Measurements from ENCODE around the gene REPS1.

The REPS1 gene

GRCh38 chr6:138914701-138915100 lies 73.4 kb downstream of the REPS1 start:
- no peak for DNase-seq

- DNase-seq = no peak
Observed at GRCh38 chr6:138912308-138912707, 75.7 kb downstream of the REPS1 start.

GRCh38 chr6:138909975-138910374 lies 78.1 kb downstream of the REPS1 start:
- no peak for DNase-seq

- no peak for DNase-seq
Observed at GRCh38 chr6:138909511-138909910, 78.5 kb downstream of the REPS1 start.

DNA sequence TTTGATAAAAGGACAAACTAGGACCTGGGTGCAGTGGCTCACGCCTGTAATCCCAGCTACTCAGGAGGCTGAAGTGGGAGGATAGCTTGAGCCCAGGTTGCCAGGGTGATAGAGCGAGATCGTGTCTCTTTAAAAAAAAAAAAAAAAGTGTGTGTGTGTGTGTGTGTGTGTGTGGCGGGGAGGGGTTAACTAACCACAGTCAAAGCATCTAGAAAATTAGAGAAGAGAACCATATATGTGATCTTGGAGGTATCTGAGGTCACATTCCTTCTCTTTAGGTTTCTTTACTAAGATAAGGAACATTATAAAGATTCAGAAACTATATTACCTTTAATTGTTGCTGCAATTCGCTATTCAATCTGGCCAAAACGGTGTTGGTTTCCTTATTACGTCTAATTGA lies 80.9 kb downstream of the REPS1 start:
- no peak for DNase-seq

DNA sequence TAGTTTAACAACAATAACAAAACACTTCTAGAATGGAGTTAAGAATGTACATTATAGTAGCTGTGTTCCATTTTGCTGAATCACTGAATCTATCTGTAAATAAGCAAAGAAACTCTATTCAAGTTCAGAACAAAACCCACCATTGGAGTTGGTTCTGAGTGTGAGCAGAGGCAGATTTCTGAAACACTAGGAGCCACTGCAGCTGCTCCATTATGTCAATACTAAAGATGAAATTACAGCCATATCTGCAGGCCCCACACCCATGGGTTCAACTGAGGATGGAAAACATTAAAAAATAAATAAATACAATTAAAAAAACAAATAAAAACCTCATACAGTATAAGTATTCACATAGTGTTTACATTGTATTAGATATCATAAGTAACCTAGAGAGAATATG lies 91.0 kb downstream of the REPS1 start:
- DNase-seq = no peak

GRCh38 chr6:138896104-138896756 lies 91.8 kb downstream of the REPS1 start:
- DNase-seq = no peak

DNA sequence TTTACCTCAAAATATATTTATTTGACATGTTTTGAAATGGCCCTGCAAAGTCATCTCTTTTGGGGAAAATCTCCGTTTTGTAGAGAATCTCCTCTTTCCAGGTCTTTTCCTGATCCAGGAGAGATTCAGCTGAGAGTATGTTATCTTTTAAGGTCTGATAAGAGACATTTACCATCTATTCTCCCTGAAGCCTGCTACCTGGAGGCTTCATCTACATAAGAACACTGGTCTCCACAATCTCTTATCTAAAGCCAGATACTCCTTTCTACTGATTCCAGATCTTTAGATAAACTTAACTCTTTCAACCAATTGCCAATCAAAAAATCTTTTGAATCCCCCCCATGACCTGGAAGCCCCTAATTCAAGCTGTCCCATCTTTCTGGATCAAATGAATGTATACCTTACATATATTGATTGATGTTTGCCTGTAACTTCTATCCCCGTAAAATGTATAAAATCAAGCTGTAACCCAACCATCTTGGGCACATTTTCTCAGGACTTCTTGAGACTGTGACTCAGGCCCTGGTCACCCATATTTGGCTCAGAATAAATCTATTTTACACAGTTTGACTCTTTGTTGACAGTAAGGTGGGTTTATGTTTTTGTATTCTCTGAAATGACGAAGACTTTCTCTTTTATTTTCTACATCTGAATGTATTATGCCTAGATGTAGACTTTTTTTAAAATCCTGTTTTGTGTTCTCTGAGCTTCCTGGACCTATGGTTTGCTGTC lies 96.6 kb downstream of the REPS1 start:
- DNase-seq = no peak

DNA sequence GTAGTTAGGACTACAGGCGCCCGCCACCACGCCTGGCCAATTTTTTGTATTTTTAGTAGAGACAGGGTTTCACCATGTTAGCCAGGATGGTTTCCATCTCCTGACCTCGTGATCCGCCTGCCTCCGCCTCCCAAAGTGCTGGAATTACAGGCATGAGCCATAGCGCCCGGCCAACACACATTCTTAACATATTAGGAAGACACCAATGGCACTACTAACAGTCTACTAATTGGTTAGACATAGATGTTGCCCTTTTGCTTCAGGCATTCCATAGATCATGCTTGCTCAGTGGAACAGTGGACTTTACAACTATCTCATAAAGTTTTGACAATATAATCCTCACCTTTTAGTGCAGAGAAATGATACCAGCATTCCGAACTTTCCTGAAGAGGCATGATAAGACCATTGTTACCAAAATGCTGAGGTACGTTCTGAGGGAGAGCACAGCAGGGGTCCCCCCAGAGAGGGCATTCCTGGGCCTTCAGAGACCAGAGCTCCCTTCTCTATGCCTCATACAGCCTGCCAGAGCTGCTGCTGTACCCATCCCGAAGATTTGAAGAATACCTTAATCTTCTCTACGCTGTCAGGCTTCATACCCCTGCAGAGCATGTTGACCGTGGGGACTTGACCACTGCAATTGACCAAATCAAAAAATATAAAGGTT lies 102.8 kb downstream of the REPS1 start:
- DNase-seq = no peak

GRCh38 chr6:138882369-138883017 lies 105.6 kb downstream of the REPS1 start:
- no peak for DNase-seq

DNA sequence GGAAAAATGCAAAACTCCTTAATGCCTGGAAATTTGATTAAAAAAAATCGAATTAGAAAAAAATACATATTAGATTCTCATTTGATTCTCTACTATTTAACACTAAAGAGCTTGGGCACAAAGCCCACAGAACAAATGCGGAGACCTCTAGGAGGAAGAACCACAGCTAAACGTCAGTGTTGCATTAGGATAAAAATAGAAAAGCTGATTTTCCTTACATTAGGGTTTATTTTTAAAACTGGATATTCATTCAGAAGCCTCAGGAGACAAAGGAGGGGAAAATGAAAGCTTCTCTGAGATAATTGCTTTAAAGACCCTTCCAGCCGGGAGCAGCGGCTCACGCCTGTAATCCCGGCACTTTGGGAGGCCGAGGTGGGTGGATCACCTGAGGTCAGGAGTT lies 114.9 kb downstream of the REPS1 start:
- no peak for DNase-seq

GRCh38 chr6:138869398-138869797 lies 118.7 kb downstream of the REPS1 start:
- no peak for DNase-seq

- no peak for DNase-seq
Observed at GRCh38 chr6:138868181-138868580, 119.9 kb downstream of the REPS1 start.

DNA sequence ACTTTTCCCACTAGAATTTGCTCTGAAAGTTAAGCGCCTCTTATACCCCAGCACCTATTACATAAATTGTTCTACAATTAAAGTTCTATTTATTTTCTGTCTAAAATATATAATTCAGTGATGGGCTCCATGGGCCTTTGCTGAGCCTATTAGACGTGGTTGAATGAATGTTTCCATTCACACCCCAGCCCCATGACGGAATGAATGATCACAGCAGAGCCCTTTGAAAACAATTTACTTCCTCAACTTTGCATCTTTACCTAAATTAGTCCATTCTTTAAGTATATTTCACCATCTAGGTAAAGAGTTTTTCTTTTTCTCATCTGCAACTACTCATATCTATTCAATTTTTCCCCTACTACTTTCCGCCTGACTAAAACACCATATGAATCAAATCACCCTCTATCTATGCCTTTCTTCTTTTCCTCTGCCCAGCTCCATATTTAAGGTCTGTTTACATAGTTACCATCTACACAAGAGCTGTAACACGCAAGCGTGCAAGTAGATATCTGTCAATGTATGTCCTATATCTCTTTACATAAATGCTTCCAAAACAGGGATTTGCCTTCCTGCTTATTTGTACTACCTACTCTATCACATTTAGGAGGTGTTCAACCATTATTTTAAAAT lies 122.5 kb downstream of the REPS1 start:
- DNase-seq = no peak

DNA sequence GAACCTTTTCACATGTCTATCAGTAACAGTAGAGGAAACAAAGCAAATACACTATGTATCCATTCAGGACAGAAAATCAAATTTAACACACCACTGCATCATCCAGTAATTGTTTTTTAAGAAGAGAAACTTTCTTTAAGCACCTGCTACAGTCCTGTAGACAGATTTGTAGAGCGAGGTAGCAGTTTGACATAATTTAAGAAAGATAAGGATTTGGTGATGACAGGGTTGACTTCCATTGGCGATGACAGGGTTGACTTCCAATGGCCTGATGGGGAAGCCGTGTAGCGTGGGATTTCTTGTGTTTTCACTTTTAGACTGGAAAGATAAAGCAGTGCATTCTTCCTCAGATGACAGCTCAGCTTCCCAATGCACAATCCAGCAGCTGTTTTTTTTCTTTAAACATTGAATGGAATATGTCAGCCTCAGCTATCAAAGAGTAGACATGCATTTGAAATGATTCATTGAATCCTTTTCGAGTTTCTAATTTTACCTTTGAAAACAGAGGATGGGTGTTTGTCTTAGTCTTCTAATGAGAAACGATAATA lies 123.6 kb downstream of the REPS1 start:
- no peak for DNase-seq

- DNase-seq = no peak
Observed at GRCh38 chr6:138863321-138863720, 124.7 kb downstream of the REPS1 start.

- DNase-seq = no peak
Observed at GRCh38 chr6:138862456-138862855, 125.6 kb downstream of the REPS1 start.

- no peak for DNase-seq
Observed at GRCh38 chr6:138857775-138858174, 130.3 kb downstream of the REPS1 start.

DNA sequence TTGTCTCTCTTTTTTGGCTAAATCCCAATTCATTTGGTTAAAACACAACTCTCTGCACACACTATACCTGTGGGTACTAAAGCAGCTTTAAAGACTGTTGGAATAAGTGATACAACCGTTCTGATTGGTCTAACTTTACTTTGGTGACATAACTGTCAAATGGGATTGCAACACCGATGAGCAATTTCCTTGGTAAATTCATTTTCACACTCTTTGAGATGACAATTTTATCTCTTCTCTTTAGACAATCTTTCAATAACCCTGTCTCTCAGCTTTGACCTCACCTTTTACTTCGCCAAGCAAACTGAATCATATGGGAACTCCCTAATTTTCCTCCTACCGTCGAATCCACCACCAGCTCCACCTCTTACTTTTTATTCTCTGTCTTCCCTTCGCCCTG lies 131.4 kb downstream of the REPS1 start:
- DNase-seq = no peak

All from activated CD4-positive, CD25-positive, alpha-beta regulatory T cell (primary cell).